PC-3 (cell line): ENCODE measurements around the gene BACH2. TPM values are rescaled to one million over a fixed set of nuclear protein-coding genes. Genes with fewer than 3 reads are reported as not detected.
"Not testable (repeated sequence)": the region's sequence is repeated elsewhere in the genome, so short reads cannot be mapped to it uniquely, and the experiment has no call there.

ENCODE experiments used
- ATAC-seq: fragments of 200-7000 bp; cut with Tn5 transposase; 2 replicates; pipeline ENCODE4 v1.9.1; 2020; ENCODE audit warnings: mild to moderate bottlenecking, moderate library complexity
- BruUV-seq: library from RNA; stranded (reverse); fragments of 400-500 nt; replicated peaks from 2 replicates; lab custom pipeline; 2021; lab: Mats Ljungman, UMichigan
- CTCF ChIA-PET: fragments of 300-600 bp; sonication (Branson Sonifier 250); formaldehyde crosslinking; loops from one replicate; lab custom pipeline; 2022; ENCODE audit warnings: antibody characterized with exemption; lab: Charles Lee
- POLR2A ChIA-PET: fragments of 300-600 bp; sonication (Branson Sonifier 250); formaldehyde crosslinking; loops from one replicate; lab custom pipeline; 2022; ENCODE audit warnings: antibody characterized with exemption; ENCODE audit not compliant: unreplicated experiment; lab: Charles Lee
- DNase-seq: peaks from one replicate; pipeline ENCODE4 v3.0.0-alpha.2; 2015
- H2AFZ ChIP-seq: fragments of 300-600 bp; sonication (generic); 2 replicates; pipeline ENCODE4 v1.6.0; 2016; ENCODE audit warnings: antibody characterized with exemption, low read length
- H3F3A ChIP-seq: fragments of 300-600 bp; sonication (generic); one replicate; pipeline ENCODE4 v1.6.0; 2017; ENCODE audit warnings: antibody characterized with exemption, low read length, control low read depth, mild to moderate bottlenecking; ENCODE audit not compliant: unreplicated experiment
- H3K27ac ChIP-seq: fragments of 300-600 bp; sonication (generic); 2 replicates; pipeline ENCODE4 v1.5.1; 2016; ENCODE audit warnings: mild to moderate bottlenecking, low read length
- H3K27me3 ChIP-seq: fragments of 300-600 bp; sonication (generic); 2 replicates; pipeline ENCODE4 v1.6.1; 2016; ENCODE audit warnings: low read length, mixed read lengths
- H3K36me3 ChIP-seq: fragments of 300-600 bp; sonication (generic); 2 replicates; pipeline ENCODE4 v1.6.1; 2016; ENCODE audit warnings: low read depth, mixed run types, low read length, mixed read lengths
- H3K4me1 ChIP-seq: fragments of 300-600 bp; sonication (generic); 2 replicates; pipeline ENCODE4 v1.5.1; 2016; ENCODE audit warnings: low read length; ENCODE audit not compliant: insufficient read depth
- H3K4me2 ChIP-seq: fragments of 300-600 bp; sonication (generic); 2 replicates; pipeline ENCODE4 v1.6.0; 2016; ENCODE audit warnings: low read length
- H3K4me3 ChIP-seq: fragments of 300-600 bp; sonication (generic); 2 replicates; pipeline ENCODE4 v1.5.1; 2016; ENCODE audit warnings: mild to moderate bottlenecking, low read length, mixed read lengths
- H3K79me2 ChIP-seq: fragments of 300-600 bp; sonication (generic); 2 replicates; pipeline ENCODE4 v1.6.1; 2017; ENCODE audit warnings: low read length, mixed read lengths
- H3K9ac ChIP-seq: fragments of 300-600 bp; sonication (generic); 2 replicates; pipeline ENCODE4 v1.6.0; 2016; ENCODE audit warnings: mild to moderate bottlenecking, low read length
- H3K9me2 ChIP-seq: fragments of 300-600 bp; sonication (generic); replicated peaks from 2 replicates; pipeline ENCODE4 v1.6.1; 2016; ENCODE audit warnings: mixed run types, low read length, mixed read lengths
- H3K9me3 ChIP-seq: fragments of 300-600 bp; sonication (generic); 2 replicates; pipeline ENCODE4 v1.6.1; 2016; ENCODE audit warnings: low read length, mixed read lengths
- H4K20me1 ChIP-seq: fragments of 300-600 bp; sonication (generic); 2 replicates; pipeline ENCODE4 v1.6.1; 2016; ENCODE audit warnings: low read length, mixed read lengths
- EZH2 ChIP-seq: fragments of 300-600 bp; sonication (generic); IDR thresholded peaks from one replicate; pipeline ENCODE4 v1.6.1; 2017; ENCODE audit warnings: antibody characterized with exemption, mild to moderate bottlenecking, low read length; ENCODE audit not compliant: unreplicated experiment
- EZH2phosphoT487 ChIP-seq: fragments of 300-600 bp; sonication (generic); IDR thresholded peaks from 2 replicates; pipeline ENCODE4 v1.6.1; 2018; ENCODE audit warnings: mild to moderate bottlenecking, antibody characterized with exemption, low read length, borderline replicate concordance
- intact Hi-C: fragments of 100-400 bp; cut with micrococcal nuclease; formaldehyde crosslinking; loops from 2 replicates; pipeline ENCODE4 v1.9.0; 2023
- total RNA-seq: library from RNA; depleted of rRNA; stranded (reverse); fragments of >200 nt; gene quantifications from 2 replicates; pipeline ENCODE4 v1.2.3, GENCODE V29; 2014
- TF ChIP-seq, protein P1 (sequence below): fragments of 300-600 bp; sonication (generic); conservative IDR thresholded peaks from 2 replicates; pipeline ENCODE4 v1.5.1; 2017; ENCODE audit warnings: antibody characterized with exemption, low read depth, mild to moderate bottlenecking, low read length

BACH2 gene
- total RNA-seq, 1 experiment from 2014 or later: 7.0 TPM

DNA sequence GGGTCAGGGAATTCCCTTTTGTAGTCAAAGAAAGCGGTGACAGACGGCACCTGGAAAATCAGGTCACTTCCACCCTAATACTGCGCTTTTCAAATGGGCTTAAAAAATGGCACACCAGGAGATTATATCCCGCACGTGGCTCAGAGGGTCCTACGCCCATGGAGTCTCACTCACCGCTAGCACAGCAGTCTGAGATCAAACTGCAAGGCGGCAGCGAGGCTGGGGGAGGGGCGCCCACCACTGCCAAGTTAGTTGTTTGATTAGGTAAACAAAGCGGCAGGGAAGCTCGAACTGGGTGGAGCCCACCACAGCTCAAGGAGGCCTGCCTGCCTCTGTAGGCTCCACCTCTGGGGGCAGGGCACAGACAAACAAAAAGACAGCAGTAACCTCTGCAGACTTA is 242.4 kb downstream of the BACH2 start:
- ATAC-seq, H3K27ac ChIP-seq, H3K4me2 ChIP-seq, intact Hi-C loops, H3K36me3 ChIP-seq, CTCF ChIA-PET, H4K20me1 ChIP-seq, H3K4me3 ChIP-seq, H3K9me2 ChIP-seq, H3K9me3 ChIP-seq, H3K27me3 ChIP-seq, H3K79me2 ChIP-seq, POLR2A ChIA-PET, BruUV-seq, H3F3A ChIP-seq, H3K9ac ChIP-seq, H2AFZ ChIP-seq, H3K4me1 ChIP-seq, DNase-seq: not testable (repeated sequence)

DNA sequence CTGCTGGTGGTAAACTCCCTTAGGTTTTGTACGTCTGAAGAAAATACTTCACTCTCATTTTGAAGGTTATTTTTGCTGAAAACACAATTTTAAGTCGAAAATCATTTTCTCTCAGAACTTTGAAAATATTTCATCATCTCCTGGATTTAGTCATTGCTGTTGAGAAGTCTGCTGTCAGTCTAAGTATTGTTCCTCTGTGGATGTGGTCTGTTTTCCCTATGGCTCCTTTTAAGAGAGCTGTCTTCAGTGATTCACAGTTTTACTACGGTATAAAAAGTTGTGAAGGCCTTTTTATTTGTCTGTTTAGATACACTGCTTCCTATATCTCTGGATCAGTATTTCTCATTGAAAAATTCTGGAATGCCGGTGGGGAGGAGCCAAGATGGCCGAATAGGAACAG is 243.0 kb downstream of the BACH2 start:
- no peak overlapping the region for H3K27ac ChIP-seq
- no peaks in the 10 kb centered on the region for H3F3A ChIP-seq
- no peak overlapping the region for H3K4me3 ChIP-seq
- ChIA-PET CTCF (no interaction called here), POLR2A (no interaction called here)
- H3K9me2 ChIP-seq: no peaks in the 10 kb centered on the region
- H3K79me2 ChIP-seq: no peaks in the 10 kb centered on the region
- DNase-seq: no peak
- no peak overlapping the region for H3K4me2 ChIP-seq
- no peak for ATAC-seq
- H2AFZ ChIP-seq: no peak overlapping the region
- no peaks in the 10 kb centered on the region for H3K4me1 ChIP-seq
- TF ChIP-seq EZH2: no peak
- no peak for TF ChIP-seq EZH2phosphoT487
- TF ChIP-seq, protein P1, sequence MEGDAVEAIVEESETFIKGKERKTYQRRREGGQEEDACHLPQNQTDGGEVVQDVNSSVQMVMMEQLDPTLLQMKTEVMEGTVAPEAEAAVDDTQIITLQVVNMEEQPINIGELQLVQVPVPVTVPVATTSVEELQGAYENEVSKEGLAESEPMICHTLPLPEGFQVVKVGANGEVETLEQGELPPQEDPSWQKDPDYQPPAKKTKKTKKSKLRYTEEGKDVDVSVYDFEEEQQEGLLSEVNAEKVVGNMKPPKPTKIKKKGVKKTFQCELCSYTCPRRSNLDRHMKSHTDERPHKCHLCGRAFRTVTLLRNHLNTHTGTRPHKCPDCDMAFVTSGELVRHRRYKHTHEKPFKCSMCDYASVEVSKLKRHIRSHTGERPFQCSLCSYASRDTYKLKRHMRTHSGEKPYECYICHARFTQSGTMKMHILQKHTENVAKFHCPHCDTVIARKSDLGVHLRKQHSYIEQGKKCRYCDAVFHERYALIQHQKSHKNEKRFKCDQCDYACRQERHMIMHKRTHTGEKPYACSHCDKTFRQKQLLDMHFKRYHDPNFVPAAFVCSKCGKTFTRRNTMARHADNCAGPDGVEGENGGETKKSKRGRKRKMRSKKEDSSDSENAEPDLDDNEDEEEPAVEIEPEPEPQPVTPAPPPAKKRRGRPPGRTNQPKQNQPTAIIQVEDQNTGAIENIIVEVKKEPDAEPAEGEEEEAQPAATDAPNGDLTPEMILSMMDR: no peak
- H3K9ac ChIP-seq: no peak overlapping the region
- no peaks in the 10 kb centered on the region for H3K27me3 ChIP-seq
- H3K36me3 ChIP-seq: no peaks in the 10 kb centered on the region
- BruUV-seq: no TSS peak
- H3K9me3 ChIP-seq: no peaks in the 10 kb centered on the region
- intact Hi-C loops: no loop called here
- H4K20me1 ChIP-seq: no peaks in the 10 kb centered on the region

- intact Hi-C loops: no loop called here
- no peaks in the 10 kb centered on the region for H3K9me3 ChIP-seq
- ATAC-seq: no peak
- H3K27ac ChIP-seq: no peak overlapping the region
- TF ChIP-seq EZH2phosphoT487 (no peak), EZH2 (no peak)
- TF ChIP-seq, protein P1: no peak
- H3K9ac ChIP-seq: no peak overlapping the region
- no peaks in the 10 kb centered on the region for H3K79me2 ChIP-seq
- 0 out of 2 replicates have a peak, but pooled peaks cover 8% of the 10 kb centered on the region for H3K4me1 ChIP-seq
- DNase-seq: no peak
- no peak overlapping the region for H3K4me2 ChIP-seq
- no peaks in the 10 kb centered on the region for H3K27me3 ChIP-seq
- ChIA-PET POLR2A (no interaction called here), CTCF (no interaction called here)
- BruUV-seq: no TSS peak
- H3K36me3 ChIP-seq: no peaks in the 10 kb centered on the region
- H3F3A ChIP-seq: no peaks in the 10 kb centered on the region
- H3K9me2 ChIP-seq: 0 out of 2 replicates have a peak, but pooled peaks cover 2% of the 10 kb centered on the region
- H4K20me1 ChIP-seq: no peaks in the 10 kb centered on the region
- H3K4me3 ChIP-seq: no peak overlapping the region
- no peak overlapping the region for H2AFZ ChIP-seq
These were observed 247.3 kb downstream of the BACH2 start for GRCh38 chr6:90049295-90049694.
